HG02763 (cell line): ENCODE measurements around the gene CHD5.

ENCODE experiments used
- ATAC-seq: cut with Tn5 transposase; IDR thresholded peaks from one replicate; pipeline ENCODE4 v1.9.1; 2021; ENCODE audit warnings: mild to moderate bottlenecking, moderate library complexity; ENCODE audit not compliant: unreplicated experiment

CHD5 gene

DNA sequence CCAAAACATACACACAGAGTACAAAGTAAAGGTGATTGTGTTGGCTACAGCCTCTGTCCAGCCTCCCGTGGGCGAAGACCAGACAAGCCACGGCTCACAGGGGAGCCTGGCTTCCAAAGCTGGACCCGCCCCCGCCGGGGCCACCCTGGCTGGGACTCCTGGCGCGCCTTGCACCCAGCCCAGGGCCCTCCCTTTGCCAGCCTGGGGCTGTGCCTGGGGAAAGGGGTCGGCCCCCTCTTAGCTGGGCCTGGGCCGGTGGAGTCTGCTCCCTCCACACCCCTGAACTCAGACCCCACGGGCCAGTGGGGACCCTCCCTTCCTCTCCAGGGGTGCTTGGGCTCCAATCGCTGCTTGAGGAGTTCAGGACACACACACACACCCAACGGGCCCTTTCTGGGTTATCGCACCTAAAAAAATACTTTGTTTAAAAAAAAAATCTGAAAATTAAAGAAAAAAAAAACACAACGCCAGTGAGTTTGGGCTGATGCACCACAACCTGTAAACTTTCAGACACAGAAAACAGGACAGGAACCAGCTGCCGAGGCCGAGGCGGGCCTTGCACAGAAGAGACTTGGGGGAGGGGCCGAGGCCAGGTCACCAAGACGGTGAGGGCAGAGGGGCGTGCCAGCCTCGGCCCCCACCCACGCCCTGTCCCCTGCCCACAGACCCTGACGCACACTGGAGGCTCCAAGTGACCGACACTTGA, 78.1 kb downstream of the CHD5 start:
- ATAC-seq = no peak

DNA sequence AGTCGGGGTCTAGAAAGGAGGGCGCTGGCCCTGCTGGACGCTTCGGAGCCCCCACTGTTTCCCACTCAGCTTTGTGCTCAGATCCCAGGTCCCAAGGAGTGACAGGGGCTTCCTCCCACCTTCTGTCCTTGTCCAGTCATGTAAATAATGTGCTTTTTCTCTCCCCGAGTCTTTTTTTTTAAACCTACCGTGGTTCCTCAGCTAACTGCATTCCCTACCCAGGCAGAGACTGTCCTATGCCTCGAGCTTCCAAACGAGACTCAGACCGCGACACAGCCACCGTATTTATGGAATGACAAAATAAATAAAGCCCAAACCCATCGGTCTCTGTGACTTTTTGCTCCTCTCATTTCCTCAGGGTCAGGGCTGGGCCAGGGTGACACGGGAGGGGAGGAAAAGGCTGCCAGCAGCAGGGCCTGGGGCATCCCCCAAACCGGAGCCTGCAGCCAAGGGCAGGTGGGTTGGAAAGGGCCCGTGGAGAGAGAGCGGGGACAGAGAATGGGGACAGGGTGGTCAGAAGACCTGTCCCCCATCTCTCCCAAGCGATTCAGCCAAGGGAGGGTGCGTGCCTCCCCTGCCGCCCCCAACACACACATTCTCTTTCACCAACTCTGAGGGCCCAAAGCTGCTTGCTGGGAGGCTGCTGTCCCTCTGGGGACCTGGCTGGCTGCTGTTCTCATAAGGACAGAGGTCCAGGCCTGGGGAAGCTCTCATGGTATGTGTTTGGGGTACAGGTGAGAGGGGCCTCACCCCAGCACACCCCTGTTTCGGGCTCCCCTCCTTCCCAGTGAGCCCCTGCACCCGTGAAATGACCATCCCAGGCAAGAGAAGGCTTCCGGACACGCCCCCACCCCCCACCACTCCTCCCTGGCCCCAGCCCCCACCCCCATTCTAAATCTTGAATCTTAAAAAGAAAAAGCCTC, 79.0 kb downstream of the CHD5 start:
- ATAC-seq = no peak

DNA sequence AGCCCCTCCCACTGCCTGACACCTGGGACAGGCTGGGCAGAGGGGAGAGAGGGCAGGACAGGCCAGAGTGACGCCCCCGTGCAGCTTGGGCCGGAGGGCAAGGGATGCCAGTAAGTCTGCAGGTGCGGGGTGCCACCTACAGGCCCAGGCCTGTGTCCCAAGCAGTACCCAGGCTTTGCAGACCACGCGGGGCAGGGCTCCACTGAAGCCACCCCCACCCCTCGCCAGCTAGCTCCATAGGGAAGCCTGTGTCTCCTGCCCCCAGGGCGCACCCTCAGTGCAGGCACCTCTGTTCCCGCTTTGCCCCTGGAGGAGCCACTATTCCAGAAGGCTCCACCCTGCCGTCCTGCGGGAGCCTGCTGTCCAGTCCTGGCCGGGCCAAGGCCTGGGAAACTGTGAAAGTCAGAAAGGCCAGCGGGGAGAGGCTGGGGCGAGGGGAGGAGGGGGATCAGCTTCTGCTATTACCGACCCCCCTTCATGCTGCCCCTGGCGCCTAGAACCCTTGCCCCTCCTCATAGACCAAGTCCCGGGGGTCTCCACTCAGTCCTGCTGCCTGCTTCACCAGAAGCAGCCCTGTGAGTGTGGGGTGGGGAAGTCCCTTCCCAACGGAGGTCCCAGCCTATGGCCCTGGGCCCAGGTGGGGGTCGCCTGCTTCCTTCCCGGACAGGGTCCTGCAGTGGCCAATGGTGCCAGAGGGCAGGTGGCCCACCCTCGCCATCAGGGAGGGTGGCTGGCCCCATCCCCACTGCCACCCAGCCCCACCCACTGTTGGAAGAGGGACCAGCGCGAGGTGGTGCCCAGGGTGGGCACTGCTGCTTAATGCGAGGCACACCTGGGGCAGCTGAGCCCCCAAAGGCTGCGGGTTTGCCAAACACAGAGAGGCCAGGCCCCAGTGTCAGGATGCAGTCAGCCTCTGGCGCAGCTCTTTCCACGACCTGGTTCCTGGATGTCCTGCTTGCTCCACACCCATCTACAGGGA, 80.0 kb downstream of the CHD5 start:
- ATAC-seq = no peak

DNA sequence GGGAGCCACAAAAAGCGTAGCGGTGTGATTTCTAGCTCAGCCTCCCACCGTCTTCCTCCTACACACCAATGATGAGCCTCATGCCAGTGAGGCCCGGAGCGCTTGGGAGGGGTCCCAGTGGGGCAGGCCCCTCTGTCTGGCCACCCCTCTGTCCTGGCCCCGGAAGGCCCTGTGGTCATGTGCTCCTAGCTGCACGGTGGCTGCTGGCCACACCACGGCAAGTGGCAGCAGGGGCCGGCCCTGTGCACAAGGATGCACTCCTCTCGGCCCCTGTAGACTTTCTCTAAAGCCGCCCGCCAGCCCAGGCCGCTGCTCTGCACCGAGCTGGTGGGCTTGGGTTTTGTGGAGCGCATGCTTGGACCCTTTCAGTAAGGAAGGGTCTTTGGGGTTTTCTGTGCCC, 80.8 kb downstream of the CHD5 start:
- ATAC-seq = no peak

DNA sequence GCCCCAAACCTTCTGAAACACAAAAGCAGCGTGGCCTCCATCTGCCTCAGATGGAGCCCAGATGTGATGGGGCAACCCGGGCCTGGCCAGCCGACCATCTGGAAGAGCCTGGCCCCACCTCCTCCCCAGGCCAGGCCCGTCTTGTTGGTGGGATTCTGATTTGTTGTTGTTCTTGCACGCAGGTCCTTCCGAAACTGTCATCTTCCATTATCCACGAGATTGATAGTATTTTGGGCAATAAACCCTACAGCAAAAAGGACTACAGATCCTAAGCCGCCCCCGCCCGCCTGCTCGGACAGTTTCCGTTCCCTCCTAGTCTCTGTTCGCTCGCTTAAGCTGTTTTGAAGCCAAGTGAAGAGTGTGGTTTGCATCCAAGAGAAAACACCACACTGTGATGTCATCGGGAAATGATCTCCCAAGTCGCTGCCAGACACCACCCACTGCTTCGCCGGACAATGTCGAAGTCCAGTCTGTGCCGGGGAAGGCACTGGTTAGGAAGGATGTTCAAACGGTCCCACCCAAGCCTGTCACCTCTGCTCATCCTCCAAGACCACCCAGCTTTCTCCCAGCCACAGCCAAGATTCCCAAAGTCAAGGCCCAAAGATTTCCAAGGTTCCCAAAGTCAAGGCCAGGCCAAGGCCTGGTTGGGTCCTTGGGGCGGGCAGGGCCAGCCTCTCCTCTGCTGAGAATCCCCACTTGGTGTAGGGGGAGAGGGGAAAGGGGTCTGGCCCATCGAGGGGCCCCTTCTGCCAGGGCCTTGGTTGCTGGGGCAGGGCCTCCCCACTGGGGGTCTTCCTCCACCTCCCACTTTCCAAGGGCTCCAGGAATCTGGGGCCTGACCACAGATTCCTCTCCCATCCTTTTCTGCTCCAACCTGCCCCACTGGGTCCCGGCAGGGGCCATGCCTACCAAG, 81.6 kb downstream of the CHD5 start:
- ATAC-seq = no peak

DNA sequence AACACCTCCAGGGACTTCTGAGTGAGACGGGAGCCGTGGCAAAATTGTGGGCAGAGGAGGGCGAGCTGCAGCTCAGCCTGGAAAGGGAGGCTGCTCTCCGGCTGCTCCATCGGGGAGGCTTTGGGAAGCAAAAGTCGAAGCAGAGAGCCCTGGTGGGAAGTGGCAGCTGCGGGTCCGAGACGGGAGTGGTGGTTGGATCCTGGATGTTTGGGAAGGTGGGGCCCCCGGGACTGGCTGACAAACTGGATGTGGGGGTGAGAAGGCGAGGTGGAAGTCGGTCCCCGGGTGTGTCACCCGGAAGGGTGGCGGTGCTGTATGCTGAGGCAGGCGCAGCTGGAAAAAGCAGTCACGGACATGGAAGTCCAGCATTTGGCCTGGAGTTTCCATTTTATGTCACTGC, 82.3 kb downstream of the CHD5 start:
- no peak for ATAC-seq

DNA sequence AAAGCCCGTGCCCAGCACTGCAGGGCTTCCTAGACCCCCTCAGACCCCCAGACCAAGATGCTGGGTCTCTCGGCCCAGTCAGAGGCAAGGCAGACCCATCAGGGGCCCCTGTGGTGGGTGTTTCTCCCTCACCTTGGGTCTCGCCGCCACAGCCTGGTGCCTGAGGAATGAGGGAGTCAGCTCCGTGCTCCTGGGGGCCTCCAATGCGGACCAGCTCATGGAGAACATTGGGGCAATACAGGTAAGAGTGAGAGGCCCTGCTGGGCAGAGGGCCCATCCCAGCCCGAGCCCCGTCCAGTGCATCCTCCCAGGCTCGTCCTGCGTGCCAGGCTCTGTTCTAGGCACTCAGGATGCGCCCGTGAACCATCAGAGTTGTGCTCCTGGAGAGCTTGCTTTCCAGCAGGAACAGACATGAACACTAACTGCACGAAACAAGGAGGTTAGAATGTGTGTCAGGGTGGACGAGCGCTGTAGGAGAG, 83.0 kb downstream of the CHD5 start:
- no peak for ATAC-seq

DNA sequence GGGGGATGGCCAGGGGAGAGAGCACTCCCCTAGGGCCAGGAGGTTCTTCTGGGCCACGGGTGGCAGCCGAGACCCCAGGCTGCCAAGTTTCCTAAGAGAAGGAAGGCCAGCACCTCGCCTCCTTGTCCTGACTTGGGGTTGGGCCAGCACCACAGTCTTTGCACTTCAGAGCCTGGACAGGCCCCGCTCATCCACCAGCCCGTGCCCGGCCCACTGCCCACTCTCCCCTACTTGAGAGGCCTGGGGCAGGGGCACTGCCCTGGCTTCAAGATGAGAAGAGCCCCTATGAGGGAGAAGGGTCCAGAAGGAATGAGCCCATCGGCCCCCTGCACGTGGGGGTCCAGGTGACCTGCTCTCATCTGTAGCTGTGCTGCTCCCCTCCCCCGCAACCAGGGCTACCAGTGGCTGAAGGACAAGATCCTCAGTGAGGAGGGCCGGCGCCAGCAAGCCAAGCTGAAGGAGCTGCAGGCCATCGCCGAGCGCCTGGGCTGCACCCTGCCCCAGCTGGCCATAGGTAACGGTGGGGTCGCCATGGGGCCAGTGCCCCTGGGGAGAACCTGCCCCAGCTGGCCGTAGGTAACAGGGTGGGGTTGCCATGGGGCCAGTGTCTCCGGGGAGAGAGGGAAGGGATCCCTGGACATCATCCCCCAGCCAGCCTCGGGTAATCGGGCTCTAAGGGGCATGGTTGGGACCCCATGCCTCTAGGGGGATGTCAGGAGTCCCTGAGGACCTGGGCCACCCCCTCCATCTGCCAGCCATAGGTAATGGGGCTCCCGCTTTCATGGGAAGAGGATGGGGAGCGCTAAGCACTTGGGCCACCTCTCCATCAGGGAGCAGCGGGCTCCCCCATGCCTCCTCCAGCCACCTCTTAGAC, 83.6 kb downstream of the CHD5 start:
- ATAC-seq = no peak

DNA sequence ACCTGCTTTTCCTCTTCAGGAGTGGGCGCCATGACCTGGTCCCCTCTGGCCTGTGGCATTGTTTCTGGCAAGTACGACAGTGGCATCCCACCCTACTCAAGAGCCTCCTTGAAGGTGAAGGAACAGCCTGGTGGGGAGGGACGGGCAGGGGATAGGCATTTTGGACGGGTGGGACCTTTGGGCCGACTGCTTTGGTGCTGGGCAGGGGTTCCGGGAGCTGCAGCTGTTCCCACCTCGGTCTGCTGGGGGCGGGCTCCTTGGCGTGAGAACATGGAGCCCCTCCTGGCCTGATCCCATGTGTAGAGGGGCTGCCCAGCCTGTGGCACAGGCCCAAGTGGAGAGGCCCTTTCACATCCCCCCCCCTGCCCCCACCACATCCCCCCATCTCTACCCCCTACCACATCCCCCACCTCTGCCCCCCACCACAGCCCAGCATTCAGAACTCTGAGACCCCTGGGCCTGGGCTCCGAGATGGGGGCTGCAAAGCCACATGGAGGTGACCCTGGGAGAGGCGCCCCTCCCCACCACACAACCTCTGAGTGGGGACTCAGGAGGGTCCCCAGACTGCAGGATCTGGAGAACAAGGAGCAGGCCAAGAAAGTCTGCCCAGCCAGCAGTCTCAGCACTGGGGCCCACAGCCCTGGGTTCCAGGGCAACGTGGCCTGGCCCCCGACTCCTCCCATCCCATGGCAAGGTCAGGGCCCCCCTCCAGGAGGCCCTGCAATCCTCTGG, 84.4 kb downstream of the CHD5 start:
- ATAC-seq = no peak

DNA sequence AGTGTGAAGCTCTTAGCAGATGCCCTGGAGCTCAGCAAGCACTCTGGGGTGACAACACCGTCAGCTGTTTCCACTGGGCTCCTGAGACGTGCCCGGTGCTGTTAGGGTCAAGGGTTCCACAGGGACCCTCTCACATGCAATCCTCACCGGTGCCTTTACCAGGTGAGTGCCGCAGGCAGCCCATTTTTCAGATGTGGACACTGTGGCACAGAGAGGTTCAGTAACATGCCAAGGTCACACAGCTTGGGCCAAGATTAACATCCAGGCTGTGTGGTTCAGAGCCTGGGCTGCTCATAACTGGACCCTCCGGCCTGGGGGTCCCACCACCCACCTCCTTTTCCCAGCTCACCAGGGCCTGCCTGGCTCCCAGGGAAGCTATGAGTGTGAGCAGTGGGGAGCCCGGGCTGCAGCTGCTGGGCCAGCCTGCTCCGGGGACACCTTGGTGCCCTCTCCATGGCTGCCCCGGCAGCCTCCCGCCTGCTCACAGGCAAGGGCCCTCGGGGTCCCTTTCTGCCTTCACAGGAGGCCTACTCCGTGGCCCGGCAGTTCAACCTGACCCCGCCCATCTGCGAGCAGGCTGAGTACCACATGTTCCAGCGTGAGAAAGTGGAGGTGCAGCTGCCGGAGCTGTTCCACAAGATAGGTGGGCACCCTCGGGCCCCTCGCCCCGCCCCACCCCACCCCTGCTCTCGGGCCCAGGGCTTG, 85.2 kb downstream of the CHD5 start:
- no peak for ATAC-seq

DNA sequence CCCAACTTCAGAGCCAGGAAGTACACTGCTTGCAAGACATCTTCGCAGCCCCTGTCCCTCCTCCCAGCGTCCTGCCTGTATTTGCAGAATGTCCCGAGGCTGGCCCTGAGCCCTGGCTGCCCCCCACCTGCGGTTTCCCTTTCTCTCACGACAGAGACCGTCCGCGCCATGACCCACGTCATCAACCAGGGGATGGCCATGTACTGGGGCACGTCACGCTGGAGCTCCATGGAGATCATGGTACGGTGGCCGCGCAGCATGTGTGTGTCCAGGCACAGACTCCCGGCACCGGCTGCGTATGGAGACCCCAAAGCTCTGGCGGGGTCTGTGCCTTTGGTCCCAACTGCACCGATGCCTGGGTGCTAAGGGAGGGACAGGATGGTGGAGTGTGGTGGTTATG, 85.9 kb downstream of the CHD5 start:
- no peak for ATAC-seq

DNA sequence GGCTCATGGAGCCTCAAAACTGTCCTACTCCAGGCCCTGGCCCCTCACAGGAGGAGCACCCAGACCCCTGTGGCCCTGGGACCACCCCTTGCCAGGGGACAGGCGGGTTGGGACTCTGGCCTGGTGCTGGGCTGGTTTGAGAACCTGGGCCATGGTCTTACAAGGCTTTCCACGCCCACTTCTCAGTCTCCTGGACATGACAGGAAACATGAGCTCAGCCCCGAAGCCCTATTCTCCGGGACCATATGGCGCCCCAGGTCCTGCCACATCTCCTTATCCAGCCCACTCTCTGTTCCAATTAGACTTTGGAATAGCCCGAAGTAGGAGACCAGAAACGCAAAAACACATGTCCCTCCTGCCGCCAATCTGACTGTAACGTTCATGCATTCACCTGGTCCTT, 86.5 kb downstream of the CHD5 start:
- ATAC-seq = no peak

DNA sequence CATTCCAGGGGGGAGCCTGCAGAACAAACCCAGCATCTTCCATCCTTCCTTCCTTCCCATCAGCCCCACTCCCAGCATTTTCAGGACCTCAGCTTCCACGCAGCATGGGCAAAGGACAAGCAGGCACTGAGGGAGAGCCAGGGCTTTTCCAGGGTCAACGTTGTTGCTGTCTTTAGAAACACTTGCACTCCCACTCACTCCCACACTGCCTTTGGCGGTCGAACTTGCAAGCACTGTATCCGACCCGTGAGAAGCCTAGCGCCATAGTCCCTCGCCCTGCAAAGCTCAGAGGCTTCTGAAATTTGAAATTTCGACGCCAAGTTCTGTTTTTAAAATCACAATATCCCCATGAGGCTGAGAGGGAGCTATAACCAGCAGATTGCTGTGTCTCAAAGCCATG, 87.0 kb downstream of the CHD5 start:
- ATAC-seq = no peak

DNA sequence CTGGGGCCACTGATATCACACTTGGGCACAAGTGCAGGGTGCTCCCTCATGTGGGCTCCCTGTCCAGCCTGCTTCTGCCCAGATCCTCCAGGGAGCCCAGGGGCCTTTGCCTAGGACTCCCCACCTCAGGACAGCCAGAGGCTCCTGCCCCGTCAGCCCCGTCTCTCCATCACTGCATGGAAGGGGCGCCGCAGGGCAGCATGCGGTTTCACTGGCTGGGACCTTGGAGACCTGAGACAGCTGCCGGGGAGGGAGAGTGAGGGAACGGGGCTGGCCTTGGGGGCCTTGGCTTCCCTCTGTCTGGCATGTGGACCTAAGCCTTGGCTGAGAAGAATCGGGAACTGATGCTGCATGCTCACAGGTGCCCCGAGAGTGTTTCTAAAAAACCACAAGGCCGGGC, 87.9 kb downstream of the CHD5 start:
- ATAC-seq = no peak

DNA sequence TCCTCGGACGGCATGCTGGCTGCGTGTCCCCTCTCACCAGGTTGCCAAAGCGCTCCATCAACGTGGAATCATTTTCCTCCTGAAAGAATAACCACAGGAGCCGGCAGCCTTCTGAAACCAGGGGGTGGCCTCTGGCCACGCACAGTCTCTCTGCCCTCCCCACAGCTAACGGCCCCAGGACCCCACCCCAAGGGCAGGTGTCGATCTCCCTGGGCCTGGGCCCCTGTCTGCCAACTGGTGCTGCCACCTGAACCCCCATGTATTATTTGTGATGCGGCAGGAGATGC, 88.4 kb downstream of the CHD5 start:
- ATAC-seq = no peak

DNA sequence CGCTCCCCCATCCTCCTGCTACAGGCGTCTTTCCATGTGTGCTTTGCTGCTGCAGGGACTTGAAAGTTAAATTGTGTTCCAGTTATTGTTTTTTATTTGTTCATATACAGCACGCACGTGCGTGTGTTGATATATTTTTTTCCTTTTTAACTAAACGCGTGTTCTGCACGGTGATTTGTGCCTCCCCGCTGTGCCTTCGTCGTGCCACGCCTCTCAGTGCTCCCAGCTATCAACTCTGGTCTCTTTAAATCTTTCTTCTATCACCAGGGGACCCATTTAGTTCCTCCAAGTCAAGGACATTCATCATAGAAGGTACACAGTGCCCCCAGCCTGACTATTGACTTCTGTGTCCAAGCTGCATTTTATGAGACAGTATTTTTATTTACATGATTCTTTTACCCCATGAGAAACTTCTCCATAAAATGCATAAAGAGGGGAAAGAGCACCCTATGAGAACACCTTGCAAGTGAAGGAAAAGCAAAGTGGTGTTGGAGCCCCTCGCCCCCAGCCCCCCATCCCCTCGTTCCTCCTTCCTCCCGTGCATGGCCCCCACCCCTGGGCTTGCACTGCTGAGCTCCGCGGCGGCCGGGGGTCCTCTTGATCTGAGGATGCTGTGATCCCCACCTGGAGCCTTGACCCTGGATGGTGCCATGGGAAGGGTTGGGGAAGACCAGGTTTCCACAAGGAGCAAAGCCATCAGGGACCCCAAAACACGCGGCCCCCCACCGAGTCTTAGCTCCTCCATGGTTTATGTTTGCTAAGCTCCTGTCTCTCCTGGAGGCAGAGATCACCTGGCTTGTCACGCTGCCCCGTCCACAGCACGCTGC, 88.9 kb downstream of the CHD5 start:
- ATAC-seq = no peak

DNA sequence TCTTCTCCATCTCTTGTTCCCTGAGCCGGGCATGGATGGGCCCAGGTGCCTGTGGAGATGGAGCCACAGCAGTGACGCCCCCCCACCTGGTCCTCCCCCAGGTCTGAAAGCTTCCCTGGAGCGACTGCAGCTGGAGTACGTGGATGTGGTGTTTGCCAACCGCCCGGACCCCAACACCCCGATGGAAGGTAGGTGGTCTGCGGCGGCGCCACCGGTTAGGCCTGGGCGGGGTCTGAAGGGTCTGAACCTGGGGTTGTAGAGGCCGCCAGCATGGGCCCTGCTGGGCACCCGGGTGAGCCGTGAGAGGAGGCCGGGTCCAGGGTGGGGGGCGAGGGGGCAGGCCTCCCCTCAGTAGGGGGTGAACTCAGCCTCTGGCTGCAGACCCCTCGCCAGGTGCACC, 89.8 kb downstream of the CHD5 start:
- no peak for ATAC-seq
